WTC11 (cell line): ENCODE results near the gene VCAN. TPM values are rescaled to one million over a fixed set of nuclear protein-coding genes. Genes with fewer than 3 reads are reported as not detected.

Experiments
- ATAC-seq: fragments of 200-7000 bp; cut with Tn5 transposase; 2 replicates; pipeline ENCODE4 v1.10.0; 2021; ENCODE audit warnings: mild to moderate bottlenecking, moderate library complexity
- CTCF ChIA-PET: fragments of 300-600 bp; sonication (Branson Sonifier 250); formaldehyde crosslinking; loops from one replicate; lab custom pipeline; 2021; ENCODE audit warnings: antibody characterized with exemption; lab: Charles Lee
- POLR2A ChIA-PET: fragments of 350-600 bp; sonication (Branson Sonifier 250); formaldehyde crosslinking; loops from one replicate; lab custom pipeline; 2021; ENCODE audit warnings: antibody characterized with exemption; lab: Charles Lee
- DNase-seq: peaks from one replicate; pipeline ENCODE4 v3.0.0; 2021; ENCODE audit warnings: low spot score
- H3K27ac Mint-ChIP-seq: 2 replicates; pipeline ENCODE4 v1.8.0; 2021; ENCODE audit warnings: mixed read lengths
- H3K27me3 Mint-ChIP-seq: 2 replicates; pipeline ENCODE4 v1.8.0; 2021; ENCODE audit warnings: low read depth, mild to moderate bottlenecking, moderate library complexity, mixed read lengths
- H3K36me3 Mint-ChIP-seq: 2 replicates; pipeline ENCODE4 v1.8.0; 2021; ENCODE audit warnings: mixed read lengths
- H3K4me1 Mint-ChIP-seq: 2 replicates; pipeline ENCODE4 v1.8.0; 2022; ENCODE audit warnings: mixed read lengths
- H3K4me3 Mint-ChIP-seq: 2 replicates; pipeline ENCODE4 v1.8.0; 2021; ENCODE audit warnings: mild to moderate bottlenecking, moderate library complexity, mixed read lengths
- H3K9me3 Mint-ChIP-seq: 2 replicates; pipeline ENCODE4 v1.8.0; 2021; ENCODE audit warnings: mixed read lengths
- CREM ChIP-seq: sonication (generic); formaldehyde crosslinking; IDR thresholded peaks from 2 replicates; pipeline ENCODE4 v1.8.1; 2022; ENCODE audit warnings: mild to moderate bottlenecking, missing genetic modification reagents, moderate library complexity
- ELF4 ChIP-seq: sonication (generic); formaldehyde crosslinking; IDR thresholded peaks from 2 replicates; pipeline ENCODE4 v1.8.1; 2022; ENCODE audit warnings: low read depth, mild to moderate bottlenecking, moderate library complexity, missing genetic modification reagents
- ETV6 ChIP-seq: sonication (generic); formaldehyde crosslinking; IDR thresholded peaks from 2 replicates; pipeline ENCODE4 v1.8.1; 2022; ENCODE audit warnings: mild to moderate bottlenecking, missing genetic modification reagents
- HMGA2 ChIP-seq: fragments of 250-450 bp; sonication (Bioruptor Pico); IDR thresholded peaks from 2 replicates; pipeline ENCODE4 v1.4.0; 2021; ENCODE audit warnings: mild to moderate bottlenecking, moderate library complexity
- NR1H2 ChIP-seq: sonication (generic); formaldehyde crosslinking; IDR thresholded peaks from 2 replicates; pipeline ENCODE4 v1.9.0; 2021; ENCODE audit warnings: mild to moderate bottlenecking, moderate library complexity, missing genetic modification reagents
- NR2C2 ChIP-seq: sonication (generic); formaldehyde crosslinking; IDR thresholded peaks from 2 replicates; pipeline ENCODE4 v1.8.0; 2022; ENCODE audit warnings: mild to moderate bottlenecking, missing genetic modification reagents
- RELA ChIP-seq: sonication (generic); formaldehyde crosslinking; IDR thresholded peaks from 2 replicates; pipeline ENCODE4 v1.8.1; 2022; ENCODE audit warnings: missing genetic modification reagents, mild to moderate bottlenecking, borderline replicate concordance
- USF2 ChIP-seq: sonication (generic); formaldehyde crosslinking; IDR thresholded peaks from 2 replicates; pipeline ENCODE4 v1.8.1; 2023; ENCODE audit warnings: mild to moderate bottlenecking, missing genetic modification reagents, moderate library complexity
- ZNF138 ChIP-seq: sonication (generic); formaldehyde crosslinking; conservative IDR thresholded peaks from 2 replicates; pipeline ENCODE4 v1.8.1; 2022; ENCODE audit warnings: mild to moderate bottlenecking, moderate library complexity, missing genetic modification reagents
- ZNF263 ChIP-seq: sonication (generic); formaldehyde crosslinking; IDR thresholded peaks from 2 replicates; pipeline ENCODE4 v1.8.1; 2022; ENCODE audit warnings: low read depth, mild to moderate bottlenecking, moderate library complexity, missing genetic modification reagents
- ZNF317 ChIP-seq: sonication (generic); formaldehyde crosslinking; IDR thresholded peaks from 2 replicates; pipeline ENCODE4 v1.8.1; 2023; ENCODE audit warnings: low read depth, mild to moderate bottlenecking, moderate library complexity, missing genetic modification reagents, borderline replicate concordance
- ZNF416 ChIP-seq: fragments of 250-450 bp; sonication (Bioruptor Pico); IDR thresholded peaks from 2 replicates; pipeline ENCODE4 v1.9.0; 2021; ENCODE audit warnings: mild to moderate bottlenecking, inconsistent platforms
- ZNF423 ChIP-seq: fragments of 250-450 bp; sonication (Bioruptor Pico); IDR thresholded peaks from 2 replicates; pipeline ENCODE4 v2.1.2; 2022; ENCODE audit warnings: mild to moderate bottlenecking, moderate library complexity
- total RNA-seq: library from RNA; stranded (reverse); gene quantifications from 3 replicates; pipeline ENCODE4 v1.2.3, GENCODE V29; 2021
- TF ChIP-seq, protein P1 (sequence below): sonication (generic); formaldehyde crosslinking; IDR thresholded peaks from 2 replicates; pipeline ENCODE4 v1.8.1; 2022; ENCODE audit warnings: low read depth, missing genetic modification reagents, borderline replicate concordance
- TF ChIP-seq, protein P2 (sequence below): sonication (generic); formaldehyde crosslinking; IDR thresholded peaks from 2 replicates; pipeline ENCODE4 v1.8.1; 2023; ENCODE audit warnings: mild to moderate bottlenecking, missing genetic modification reagents, borderline replicate concordance
- TF ChIP-seq, protein P3 (sequence below): sonication (generic); formaldehyde crosslinking; IDR thresholded peaks from 2 replicates; pipeline ENCODE4 v1.8.0; 2022; ENCODE audit warnings: missing genetic modification reagents
- TF ChIP-seq, protein P4 (sequence below): sonication (generic); formaldehyde crosslinking; IDR thresholded peaks from 2 replicates; pipeline ENCODE4 v1.8.1; 2022; ENCODE audit warnings: mild to moderate bottlenecking, missing genetic modification reagents, moderate library complexity, borderline replicate concordance
- TF ChIP-seq, protein P5 (sequence below): fragments of 250-450 bp; sonication (Bioruptor Pico); IDR thresholded peaks from 2 replicates; pipeline ENCODE4 v1.9.0; 2021; ENCODE audit warnings: mild to moderate bottlenecking

VCAN gene
- total RNA-seq, 1 experiment from 2014 or later: 276 TPM

GRCh38 chr5:83422284-83422683 lies 49.3 kb upstream of the VCAN start:
- Mint-ChIP-seq H3K27ac (no peak overlapping the region), H3K9me3 (peaks cover 17% of the 10 kb centered on the region), H3K27me3 (no peaks in the 10 kb centered on the region), H3K4me1 (peaks cover 21% of the 10 kb centered on the region), H3K4me3 (no peak overlapping the region), H3K36me3 (peaks cover 12% of the 10 kb centered on the region)
- CTCF ChIA-PET: no interaction called here
- no peak for TF ChIP-seq NR1H2
- TF ChIP-seq, protein P1, sequence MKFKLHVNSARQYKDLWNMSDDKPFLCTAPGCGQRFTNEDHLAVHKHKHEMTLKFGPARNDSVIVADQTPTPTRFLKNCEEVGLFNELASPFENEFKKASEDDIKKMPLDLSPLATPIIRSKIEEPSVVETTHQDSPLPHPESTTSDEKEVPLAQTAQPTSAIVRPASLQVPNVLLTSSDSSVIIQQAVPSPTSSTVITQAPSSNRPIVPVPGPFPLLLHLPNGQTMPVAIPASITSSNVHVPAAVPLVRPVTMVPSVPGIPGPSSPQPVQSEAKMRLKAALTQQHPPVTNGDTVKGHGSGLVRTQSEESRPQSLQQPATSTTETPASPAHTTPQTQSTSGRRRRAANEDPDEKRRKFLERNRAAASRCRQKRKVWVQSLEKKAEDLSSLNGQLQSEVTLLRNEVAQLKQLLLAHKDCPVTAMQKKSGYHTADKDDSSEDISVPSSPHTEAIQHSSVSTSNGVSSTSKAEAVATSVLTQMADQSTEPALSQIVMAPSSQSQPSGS (CRISPR knock-in tag): no peak
- no peak for TF ChIP-seq USF2 (CRISPR knock-in tag)
- TF ChIP-seq, protein P2, sequence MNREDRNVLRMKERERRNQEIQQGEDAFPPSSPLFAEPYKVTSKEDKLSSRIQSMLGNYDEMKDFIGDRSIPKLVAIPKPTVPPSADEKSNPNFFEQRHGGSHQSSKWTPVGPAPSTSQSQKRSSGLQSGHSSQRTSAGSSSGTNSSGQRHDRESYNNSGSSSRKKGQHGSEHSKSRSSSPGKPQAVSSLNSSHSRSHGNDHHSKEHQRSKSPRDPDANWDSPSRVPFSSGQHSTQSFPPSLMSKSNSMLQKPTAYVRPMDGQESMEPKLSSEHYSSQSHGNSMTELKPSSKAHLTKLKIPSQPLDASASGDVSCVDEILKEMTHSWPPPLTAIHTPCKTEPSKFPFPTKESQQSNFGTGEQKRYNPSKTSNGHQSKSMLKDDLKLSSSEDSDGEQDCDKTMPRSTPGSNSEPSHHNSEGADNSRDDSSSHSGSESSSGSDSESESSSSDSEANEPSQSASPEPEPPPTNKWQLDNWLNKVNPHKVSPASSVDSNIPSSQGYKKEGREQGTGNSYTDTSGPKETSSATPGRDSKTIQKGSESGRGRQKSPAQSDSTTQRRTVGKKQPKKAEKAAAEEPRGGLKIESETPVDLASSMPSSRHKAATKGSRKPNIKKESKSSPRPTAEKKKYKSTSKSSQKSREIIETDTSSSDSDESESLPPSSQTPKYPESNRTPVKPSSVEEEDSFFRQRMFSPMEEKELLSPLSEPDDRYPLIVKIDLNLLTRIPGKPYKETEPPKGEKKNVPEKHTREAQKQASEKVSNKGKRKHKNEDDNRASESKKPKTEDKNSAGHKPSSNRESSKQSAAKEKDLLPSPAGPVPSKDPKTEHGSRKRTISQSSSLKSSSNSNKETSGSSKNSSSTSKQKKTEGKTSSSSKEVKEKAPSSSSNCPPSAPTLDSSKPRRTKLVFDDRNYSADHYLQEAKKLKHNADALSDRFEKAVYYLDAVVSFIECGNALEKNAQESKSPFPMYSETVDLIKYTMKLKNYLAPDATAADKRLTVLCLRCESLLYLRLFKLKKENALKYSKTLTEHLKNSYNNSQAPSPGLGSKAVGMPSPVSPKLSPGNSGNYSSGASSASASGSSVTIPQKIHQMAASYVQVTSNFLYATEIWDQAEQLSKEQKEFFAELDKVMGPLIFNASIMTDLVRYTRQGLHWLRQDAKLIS (CRISPR knock-in tag): no peak
- no peak for TF ChIP-seq CREM (CRISPR knock-in tag)
- TF ChIP-seq RELA (CRISPR knock-in tag): no peak
- TF ChIP-seq ZNF416 (CRISPR knock-in tag): no peak
- no peak for TF ChIP-seq ZNF317
- TF ChIP-seq NR2C2 (CRISPR knock-in tag): no peak
- TF ChIP-seq ZNF423 (CRISPR knock-in tag): no peak
- no peak for TF ChIP-seq ELF4 (CRISPR knock-in tag)
- TF ChIP-seq ZNF138 (CRISPR knock-in tag): no peak
- TF ChIP-seq, protein P3, sequence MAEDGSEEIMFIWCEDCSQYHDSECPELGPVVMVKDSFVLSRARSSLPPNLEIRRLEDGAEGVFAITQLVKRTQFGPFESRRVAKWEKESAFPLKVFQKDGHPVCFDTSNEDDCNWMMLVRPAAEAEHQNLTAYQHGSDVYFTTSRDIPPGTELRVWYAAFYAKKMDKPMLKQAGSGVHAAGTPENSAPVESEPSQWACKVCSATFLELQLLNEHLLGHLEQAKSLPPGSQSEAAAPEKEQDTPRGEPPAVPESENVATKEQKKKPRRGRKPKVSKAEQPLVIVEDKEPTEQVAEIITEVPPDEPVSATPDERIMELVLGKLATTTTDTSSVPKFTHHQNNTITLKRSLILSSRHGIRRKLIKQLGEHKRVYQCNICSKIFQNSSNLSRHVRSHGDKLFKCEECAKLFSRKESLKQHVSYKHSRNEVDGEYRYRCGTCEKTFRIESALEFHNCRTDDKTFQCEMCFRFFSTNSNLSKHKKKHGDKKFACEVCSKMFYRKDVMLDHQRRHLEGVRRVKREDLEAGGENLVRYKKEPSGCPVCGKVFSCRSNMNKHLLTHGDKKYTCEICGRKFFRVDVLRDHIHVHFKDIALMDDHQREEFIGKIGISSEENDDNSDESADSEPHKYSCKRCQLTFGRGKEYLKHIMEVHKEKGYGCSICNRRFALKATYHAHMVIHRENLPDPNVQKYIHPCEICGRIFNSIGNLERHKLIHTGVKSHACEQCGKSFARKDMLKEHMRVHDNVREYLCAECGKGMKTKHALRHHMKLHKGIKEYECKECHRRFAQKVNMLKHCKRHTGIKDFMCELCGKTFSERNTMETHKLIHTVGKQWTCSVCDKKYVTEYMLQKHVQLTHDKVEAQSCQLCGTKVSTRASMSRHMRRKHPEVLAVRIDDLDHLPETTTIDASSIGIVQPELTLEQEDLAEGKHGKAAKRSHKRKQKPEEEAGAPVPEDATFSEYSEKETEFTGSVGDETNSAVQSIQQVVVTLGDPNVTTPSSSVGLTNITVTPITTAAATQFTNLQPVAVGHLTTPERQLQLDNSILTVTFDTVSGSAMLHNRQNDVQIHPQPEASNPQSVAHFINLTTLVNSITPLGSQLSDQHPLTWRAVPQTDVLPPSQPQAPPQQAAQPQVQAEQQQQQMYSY (CRISPR knock-in tag): no peak
- TF ChIP-seq ZNF263 (CRISPR knock-in tag): no peak
- no peak for TF ChIP-seq ETV6 (CRISPR knock-in tag)
- TF ChIP-seq HMGA2 (CRISPR knock-in tag): no peak
- TF ChIP-seq, protein P4, sequence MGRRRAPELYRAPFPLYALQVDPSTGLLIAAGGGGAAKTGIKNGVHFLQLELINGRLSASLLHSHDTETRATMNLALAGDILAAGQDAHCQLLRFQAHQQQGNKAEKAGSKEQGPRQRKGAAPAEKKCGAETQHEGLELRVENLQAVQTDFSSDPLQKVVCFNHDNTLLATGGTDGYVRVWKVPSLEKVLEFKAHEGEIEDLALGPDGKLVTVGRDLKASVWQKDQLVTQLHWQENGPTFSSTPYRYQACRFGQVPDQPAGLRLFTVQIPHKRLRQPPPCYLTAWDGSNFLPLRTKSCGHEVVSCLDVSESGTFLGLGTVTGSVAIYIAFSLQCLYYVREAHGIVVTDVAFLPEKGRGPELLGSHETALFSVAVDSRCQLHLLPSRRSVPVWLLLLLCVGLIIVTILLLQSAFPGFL (CRISPR knock-in tag): no peak
- TF ChIP-seq, protein P5, sequence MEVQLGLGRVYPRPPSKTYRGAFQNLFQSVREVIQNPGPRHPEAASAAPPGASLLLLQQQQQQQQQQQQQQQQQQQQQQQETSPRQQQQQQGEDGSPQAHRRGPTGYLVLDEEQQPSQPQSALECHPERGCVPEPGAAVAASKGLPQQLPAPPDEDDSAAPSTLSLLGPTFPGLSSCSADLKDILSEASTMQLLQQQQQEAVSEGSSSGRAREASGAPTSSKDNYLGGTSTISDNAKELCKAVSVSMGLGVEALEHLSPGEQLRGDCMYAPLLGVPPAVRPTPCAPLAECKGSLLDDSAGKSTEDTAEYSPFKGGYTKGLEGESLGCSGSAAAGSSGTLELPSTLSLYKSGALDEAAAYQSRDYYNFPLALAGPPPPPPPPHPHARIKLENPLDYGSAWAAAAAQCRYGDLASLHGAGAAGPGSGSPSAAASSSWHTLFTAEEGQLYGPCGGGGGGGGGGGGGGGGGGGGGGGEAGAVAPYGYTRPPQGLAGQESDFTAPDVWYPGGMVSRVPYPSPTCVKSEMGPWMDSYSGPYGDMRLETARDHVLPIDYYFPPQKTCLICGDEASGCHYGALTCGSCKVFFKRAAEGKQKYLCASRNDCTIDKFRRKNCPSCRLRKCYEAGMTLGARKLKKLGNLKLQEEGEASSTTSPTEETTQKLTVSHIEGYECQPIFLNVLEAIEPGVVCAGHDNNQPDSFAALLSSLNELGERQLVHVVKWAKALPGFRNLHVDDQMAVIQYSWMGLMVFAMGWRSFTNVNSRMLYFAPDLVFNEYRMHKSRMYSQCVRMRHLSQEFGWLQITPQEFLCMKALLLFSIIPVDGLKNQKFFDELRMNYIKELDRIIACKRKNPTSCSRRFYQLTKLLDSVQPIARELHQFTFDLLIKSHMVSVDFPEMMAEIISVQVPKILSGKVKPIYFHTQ (CRISPR knock-in tag): no peak
- POLR2A ChIA-PET: no interaction called here
- DNase-seq (no peak), ATAC-seq (no peak)
